ENCODE results near the gene CDK5R1. TPM values are rescaled to one million over a fixed set of nuclear protein-coding genes. Genes with fewer than 3 reads are reported as not detected.
A peak's percentile ranks its signal among the peaks of the same experiment; 100 is the strongest.

CDK5R1 gene
- total and polyA plus RNA-seq, 2 experiments from 2014 or later: 2.5 to 3.5 TPM

GRCh38 chr17:32518646-32519227 lies 31.9 kb downstream of the CDK5R1 start:
- H3K4me1 ChIP-seq (ENCODE audit: low read depth): peaks cover 42% of the 10 kb centered on the region
- TF ChIP-seq CTCF (IDR thresholded peaks at IDR 0.05; ENCODE audit: low read depth, low read length): no peak
- H3K36me3 ChIP-seq: no peaks in the 10 kb centered on the region
- peak overlapping the region; percentile 40 for H3K4me3 ChIP-seq
- H3K9me3 ChIP-seq (ENCODE audit: low read depth): no peaks in the 10 kb centered on the region
- no peaks in the 10 kb centered on the region for H3K27me3 ChIP-seq
- DNase-seq (ENCODE audit: low read depth in 1 of 2, low spot score in 1 of 2): no peak
- H3K27ac ChIP-seq: no peak overlapping the region

- H3K9me3 ChIP-seq (ENCODE audit: low read depth): no peaks in the 10 kb centered on the region
- no peak overlapping the region for H3K27ac ChIP-seq
- no peaks in the 10 kb centered on the region for H3K27me3 ChIP-seq
- peak; percentile 30 to 80 for DNase-seq (ENCODE audit: low read depth in 1 of 2, low spot score in 1 of 2)
- H3K4me1 ChIP-seq (ENCODE audit: low read depth): peaks cover 45% of the 10 kb centered on the region
- H3K4me3 ChIP-seq: peak overlapping the region; percentile 40
- TF ChIP-seq CTCF (IDR thresholded peaks at IDR 0.05; ENCODE audit: low read depth, low read length): no peak
- no peaks in the 10 kb centered on the region for H3K36me3 ChIP-seq
These were observed 32.7 kb downstream of the CDK5R1 start for GRCh38 chr17:32519228-32520103.

GRCh38 chr17:32520104-32520701 lies 33.4 kb downstream of the CDK5R1 start:
- H3K4me1 ChIP-seq (ENCODE audit: low read depth): peaks cover 50% of the 10 kb centered on the region
- H3K27ac ChIP-seq: no peak overlapping the region
- no peak for TF ChIP-seq CTCF (IDR thresholded peaks at IDR 0.05; ENCODE audit: low read depth, low read length)
- H3K9me3 ChIP-seq (ENCODE audit: low read depth): no peaks in the 10 kb centered on the region
- no peaks in the 10 kb centered on the region for H3K36me3 ChIP-seq
- DNase-seq (ENCODE audit: low read depth in 1 of 2, low spot score in 1 of 2): peak in 1 of 2 donors; percentile 16
- no peaks in the 10 kb centered on the region for H3K27me3 ChIP-seq
- peak overlapping the region; percentile 40 for H3K4me3 ChIP-seq

GRCh38 chr17:32520737-32521404 lies 34.1 kb downstream of the CDK5R1 start:
- TF ChIP-seq CTCF (IDR thresholded peaks at IDR 0.05; ENCODE audit: low read depth, low read length): no peak
- Histone ChIP-seq H3K9me3 (ENCODE audit: low read depth) (no peaks in the 10 kb centered on the region), H3K4me1 (ENCODE audit: low read depth) (peaks cover 50% of the 10 kb centered on the region), H3K27ac (no peak overlapping the region), H3K36me3 (no peaks in the 10 kb centered on the region), H3K4me3 (no peak overlapping the region), H3K27me3 (no peaks in the 10 kb centered on the region)
- no peak for DNase-seq (ENCODE audit: low read depth in 1 of 2, low spot score in 1 of 2)

GRCh38 chr17:32523017-32523680 lies 36.4 kb downstream of the CDK5R1 start:
- Histone ChIP-seq H3K36me3 (no peaks in the 10 kb centered on the region), H3K9me3 (ENCODE audit: low read depth) (no peaks in the 10 kb centered on the region), H3K27ac (no peak overlapping the region), H3K27me3 (no peaks in the 10 kb centered on the region), H3K4me1 (ENCODE audit: low read depth) (peaks cover 41% of the 10 kb centered on the region), H3K4me3 (no peak overlapping the region)
- TF ChIP-seq CTCF (IDR thresholded peaks at IDR 0.05; ENCODE audit: low read depth, low read length): no peak
- DNase-seq (ENCODE audit: low read depth in 1 of 2, low spot score in 1 of 2): no peak

All from cardiac muscle cell (in vitro differentiated cells and primary cell).